Measurements from ENCODE around the gene SOCS3.

Gene SOCS3

GRCh38 chr17:78397681-78398101 lies 37.8 kb upstream of the SOCS3 start:
- Mint-ChIP-seq H3K36me3 (ENCODE audit: low read depth) (peaks cover 100% of the 10 kb centered on the region), H3K27ac (no peak overlapping the region), H3K27me3 (no peaks in the 10 kb centered on the region), H3K4me3 (no peak overlapping the region), H3K4me1 (ENCODE audit: low read depth) (peaks cover 30% of the 10 kb centered on the region), H3K9me3 (no peaks in the 10 kb centered on the region)
- intact Hi-C loops (cut with micrococcal nuclease): no loop called here

- Mint-ChIP-seq H3K4me1 (ENCODE audit: low read depth) (peaks cover 20% of the 10 kb centered on the region), H3K36me3 (ENCODE audit: low read depth) (peaks cover 96% of the 10 kb centered on the region), H3K9me3 (no peaks in the 10 kb centered on the region), H3K4me3 (no peak overlapping the region), H3K27me3 (no peaks in the 10 kb centered on the region), H3K27ac (no peak overlapping the region)
- intact Hi-C loops (cut with micrococcal nuclease): no loop called here
These were observed 36.8 kb upstream of the SOCS3 start for GRCh38 chr17:78396441-78397337.

- Mint-ChIP-seq H3K4me3 (no peak overlapping the region), H3K9me3 (no peaks in the 10 kb centered on the region), H3K27me3 (no peaks in the 10 kb centered on the region), H3K36me3 (ENCODE audit: low read depth) (peaks cover 94% of the 10 kb centered on the region), H3K4me1 (ENCODE audit: low read depth) (peaks cover 19% of the 10 kb centered on the region), H3K27ac (no peak overlapping the region)
- intact Hi-C loops (cut with micrococcal nuclease): no loop called here
These were observed 35.3 kb upstream of the SOCS3 start for GRCh38 chr17:78395155-78395554.

GRCh38 chr17:78394209-78394608 lies 34.3 kb upstream of the SOCS3 start:
- Mint-ChIP-seq H3K9me3 (no peaks in the 10 kb centered on the region), H3K27me3 (no peaks in the 10 kb centered on the region), H3K36me3 (ENCODE audit: low read depth) (peaks cover 89% of the 10 kb centered on the region), H3K4me3 (no peak overlapping the region), H3K4me1 (ENCODE audit: low read depth) (peaks cover 27% of the 10 kb centered on the region), H3K27ac (no peak overlapping the region)
- intact Hi-C loops (cut with micrococcal nuclease): no loop called here

- Mint-ChIP-seq H3K36me3 (ENCODE audit: low read depth) (peaks cover 82% of the 10 kb centered on the region), H3K9me3 (no peaks in the 10 kb centered on the region), H3K27me3 (no peaks in the 10 kb centered on the region), H3K27ac (no peak overlapping the region), H3K4me3 (no peak overlapping the region), H3K4me1 (ENCODE audit: low read depth) (peaks cover 34% of the 10 kb centered on the region)
- intact Hi-C loops (cut with micrococcal nuclease): no loop called here
These were observed 33.7 kb upstream of the SOCS3 start for GRCh38 chr17:78393575-78393974.

GRCh38 chr17:78392295-78392694 lies 32.4 kb upstream of the SOCS3 start:
- intact Hi-C loops (cut with micrococcal nuclease): no loop called here
- no peaks in the 10 kb centered on the region for H3K9me3 Mint-ChIP-seq
- H3K27ac Mint-ChIP-seq: no peak overlapping the region
- H3K4me1 Mint-ChIP-seq (ENCODE audit: low read depth): peaks cover 45% of the 10 kb centered on the region
- no peaks in the 10 kb centered on the region for H3K27me3 Mint-ChIP-seq
- H3K36me3 Mint-ChIP-seq (ENCODE audit: low read depth): peaks cover 69% of the 10 kb centered on the region
- H3K4me3 Mint-ChIP-seq: no peak overlapping the region

GRCh38 chr17:78391843-78392242 lies 32.0 kb upstream of the SOCS3 start:
- intact Hi-C loops (cut with micrococcal nuclease): no loop called here
- H3K36me3 Mint-ChIP-seq (ENCODE audit: low read depth): peaks cover 67% of the 10 kb centered on the region
- H3K4me1 Mint-ChIP-seq (ENCODE audit: low read depth): peaks cover 48% of the 10 kb centered on the region

GRCh38 chr17:78391051-78391431 lies 31.2 kb upstream of the SOCS3 start:
- Mint-ChIP-seq H3K4me3 (no peak overlapping the region), H3K36me3 (ENCODE audit: low read depth) (peaks cover 67% of the 10 kb centered on the region), H3K27me3 (no peaks in the 10 kb centered on the region), H3K4me1 (ENCODE audit: low read depth) (peaks cover 56% of the 10 kb centered on the region), H3K27ac (peak overlapping the region; percentile 88), H3K9me3 (no peaks in the 10 kb centered on the region)
- intact Hi-C loops (cut with micrococcal nuclease): no loop called here

More at GRCh38 chr17:78391843-78392242, 32.0 kb upstream of the SOCS3 start:
- no peaks in the 10 kb centered on the region for H3K27me3 Mint-ChIP-seq
- H3K4me3 Mint-ChIP-seq: no peak overlapping the region
- peak overlapping the region; percentile 88 for H3K27ac Mint-ChIP-seq
- no peaks in the 10 kb centered on the region for H3K9me3 Mint-ChIP-seq

- Mint-ChIP-seq H3K36me3 (ENCODE audit: low read depth) (peaks cover 67% of the 10 kb centered on the region), H3K9me3 (no peaks in the 10 kb centered on the region), H3K27ac (peak overlapping the region; percentile 88), H3K4me3 (no peak overlapping the region), H3K27me3 (no peaks in the 10 kb centered on the region), H3K4me1 (ENCODE audit: low read depth) (peaks cover 62% of the 10 kb centered on the region)
- intact Hi-C loops (cut with micrococcal nuclease): no loop called here
These were observed 30.6 kb upstream of the SOCS3 start for GRCh38 chr17:78390241-78391050.

- H3K4me3 Mint-ChIP-seq: peak overlapping the region; percentile 26
- intact Hi-C loops (cut with micrococcal nuclease): loop anchor here (2.0 kb wide), 1 partner anchor 29 kb away; no protein-coding TSS in a partner anchor
- H3K27ac Mint-ChIP-seq: peak overlapping the region; percentile 88
- H3K27me3 Mint-ChIP-seq: no peaks in the 10 kb centered on the region
- peaks cover 80% of the 10 kb centered on the region for H3K4me1 Mint-ChIP-seq (ENCODE audit: low read depth)
- H3K9me3 Mint-ChIP-seq: no peaks in the 10 kb centered on the region
- peaks cover 57% of the 10 kb centered on the region for H3K36me3 Mint-ChIP-seq (ENCODE audit: low read depth)
These were observed 28.4 kb upstream of the SOCS3 start for GRCh38 chr17:78387977-78388941.

- H3K4me1 Mint-ChIP-seq (ENCODE audit: low read depth): peaks cover 94% of the 10 kb centered on the region
- H3K27me3 Mint-ChIP-seq: no peaks in the 10 kb centered on the region
- H3K36me3 Mint-ChIP-seq (ENCODE audit: low read depth): peaks cover 59% of the 10 kb centered on the region
- peak overlapping the region; percentile 46 for H3K4me3 Mint-ChIP-seq
- H3K9me3 Mint-ChIP-seq: no peaks in the 10 kb centered on the region
- H3K27ac Mint-ChIP-seq: peak overlapping the region; percentile 88
- intact Hi-C loops (cut with micrococcal nuclease): no loop called here
These were observed 24.8 kb upstream of the SOCS3 start for GRCh38 chr17:78384479-78385175.

- H3K36me3 Mint-ChIP-seq (ENCODE audit: low read depth): peaks cover 63% of the 10 kb centered on the region
These were observed 24.0 kb upstream of the SOCS3 start for GRCh38 chr17:78383725-78384471.

More at GRCh38 chr17:78383725-78384471, 24.0 kb upstream of the SOCS3 start:
- intact Hi-C loops (cut with micrococcal nuclease): no loop called here
- H3K27ac Mint-ChIP-seq: peak overlapping the region; percentile 88
- peak overlapping the region; percentile 46 for H3K4me3 Mint-ChIP-seq
- H3K9me3 Mint-ChIP-seq: no peaks in the 10 kb centered on the region
- H3K27me3 Mint-ChIP-seq: no peaks in the 10 kb centered on the region
- H3K4me1 Mint-ChIP-seq (ENCODE audit: low read depth): peaks cover 93% of the 10 kb centered on the region

All from dendritic cell treated with granulocyte-macrophage colony-stimulating factor and Interleukin-4, amounts not matched to agents 40 ng/mL and 50 ng/mL, for 4 days (primary cell).